ENCODE data around the gene ADAMTS20.

GRCh38 chr12:43392116-43392515 is 159.9 kb downstream of the ADAMTS20 start:
- TF ChIP-seq CTCF (IDR thresholded peaks at IDR 0.05) (no peak), POLR2A (IDR thresholded peaks at IDR 0.05) (no peak)
